22Rv1 (cell line): ENCODE measurements around the gene COX7B2.

ENCODE experiments used
- H3K27ac ChIP-seq: fragments of 450-650 bp; 2 replicates; pipeline ENCODE4 v1.5.1; 2017
- ZFX ChIP-seq: fragments of 450-650 bp; IDR thresholded peaks from 2 replicates; pipeline ENCODE4 v1.6.1; 2017; ENCODE audit warnings: antibody characterized with exemption, borderline replicate concordance
- TF ChIP-seq, protein P1 (sequence below): fragments of 450-650 bp; IDR thresholded peaks from 2 replicates; pipeline ENCODE4 v1.5.1; 2017; ENCODE audit warnings: mild to moderate bottlenecking

COX7B2 gene

DNA sequence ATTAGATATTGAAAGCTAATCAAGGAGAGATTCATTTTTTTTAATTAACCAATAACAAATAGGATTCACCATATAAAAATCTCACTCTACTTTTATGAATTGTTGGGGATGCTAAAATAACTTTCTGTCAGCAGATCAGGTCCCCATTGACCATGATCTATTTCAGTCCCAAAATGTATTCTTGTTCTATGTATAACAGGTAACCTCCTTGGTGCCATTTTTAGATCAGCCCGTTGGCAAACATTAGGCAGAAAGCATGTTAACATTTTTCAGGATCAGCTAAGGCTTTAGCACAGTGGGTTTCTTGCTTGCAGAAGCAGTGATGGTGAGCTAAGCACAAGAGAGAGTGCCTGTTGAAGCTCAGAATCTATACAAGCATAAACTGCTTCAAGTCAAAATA is 40.8 kb upstream of the COX7B2 start:
- TF ChIP-seq, protein P1, sequence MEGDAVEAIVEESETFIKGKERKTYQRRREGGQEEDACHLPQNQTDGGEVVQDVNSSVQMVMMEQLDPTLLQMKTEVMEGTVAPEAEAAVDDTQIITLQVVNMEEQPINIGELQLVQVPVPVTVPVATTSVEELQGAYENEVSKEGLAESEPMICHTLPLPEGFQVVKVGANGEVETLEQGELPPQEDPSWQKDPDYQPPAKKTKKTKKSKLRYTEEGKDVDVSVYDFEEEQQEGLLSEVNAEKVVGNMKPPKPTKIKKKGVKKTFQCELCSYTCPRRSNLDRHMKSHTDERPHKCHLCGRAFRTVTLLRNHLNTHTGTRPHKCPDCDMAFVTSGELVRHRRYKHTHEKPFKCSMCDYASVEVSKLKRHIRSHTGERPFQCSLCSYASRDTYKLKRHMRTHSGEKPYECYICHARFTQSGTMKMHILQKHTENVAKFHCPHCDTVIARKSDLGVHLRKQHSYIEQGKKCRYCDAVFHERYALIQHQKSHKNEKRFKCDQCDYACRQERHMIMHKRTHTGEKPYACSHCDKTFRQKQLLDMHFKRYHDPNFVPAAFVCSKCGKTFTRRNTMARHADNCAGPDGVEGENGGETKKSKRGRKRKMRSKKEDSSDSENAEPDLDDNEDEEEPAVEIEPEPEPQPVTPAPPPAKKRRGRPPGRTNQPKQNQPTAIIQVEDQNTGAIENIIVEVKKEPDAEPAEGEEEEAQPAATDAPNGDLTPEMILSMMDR, result no peak
- no peak for TF ChIP-seq ZFX

DNA sequence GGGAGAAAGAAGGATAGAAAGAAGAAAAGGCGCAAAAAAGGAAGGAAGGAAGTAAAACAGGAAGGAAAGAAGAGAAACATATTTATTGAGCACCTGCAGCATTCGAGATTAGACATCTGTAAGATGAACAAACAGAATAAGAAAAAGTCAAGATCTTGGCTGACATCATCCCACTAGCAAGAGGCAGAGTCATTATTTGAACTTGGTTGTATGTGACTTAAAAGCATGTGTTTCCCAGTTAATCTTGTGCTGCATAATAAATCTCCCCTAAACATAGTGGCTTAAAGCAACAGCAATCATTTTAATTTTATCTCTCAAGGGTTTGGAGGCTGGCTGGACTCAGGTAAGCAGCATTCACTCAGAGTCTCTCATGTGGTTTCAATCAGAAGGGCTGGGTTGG is 38.5 kb upstream of the COX7B2 start:
- no peak for TF ChIP-seq ZFX
- TF ChIP-seq, protein P1, result no peak

More for the DNA sequence above, 40.8 kb upstream of the COX7B2 start:
- no peak overlapping the region for H3K27ac ChIP-seq

DNA sequence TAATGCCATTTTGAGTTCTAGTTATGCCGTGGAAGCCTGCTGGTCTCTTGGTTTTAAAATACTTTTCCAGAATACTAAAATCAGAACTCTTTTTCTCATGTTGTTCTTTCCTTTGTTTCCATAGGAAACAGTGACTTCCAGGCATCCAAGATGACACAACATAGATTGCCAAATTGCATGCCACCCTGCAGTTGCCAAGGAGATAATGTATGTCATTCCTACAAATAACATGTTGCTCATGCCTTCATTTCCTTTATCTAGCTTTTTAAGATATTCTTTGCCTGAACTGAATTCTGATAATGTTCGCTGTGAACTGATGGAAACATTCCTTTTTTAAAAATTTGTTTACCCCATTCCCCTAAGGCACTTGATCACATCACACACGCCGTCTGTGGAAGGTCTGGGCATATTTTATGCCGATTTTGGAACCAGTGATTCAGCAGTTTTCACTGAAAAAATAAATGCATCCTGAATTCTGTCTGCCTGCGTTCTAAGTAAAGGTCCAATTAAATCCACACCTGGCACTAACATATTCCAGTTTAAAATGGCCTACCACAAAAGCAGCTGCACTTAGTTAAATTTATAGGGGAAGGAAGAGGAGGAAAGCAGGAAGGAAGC is 38.0 kb upstream of the COX7B2 start:
- no peak overlapping the region for H3K27ac ChIP-seq
- no peak for TF ChIP-seq ZFX
- TF ChIP-seq, protein P1, result no peak

More for the DNA sequence above, 38.5 kb upstream of the COX7B2 start:
- no peak overlapping the region for H3K27ac ChIP-seq

DNA sequence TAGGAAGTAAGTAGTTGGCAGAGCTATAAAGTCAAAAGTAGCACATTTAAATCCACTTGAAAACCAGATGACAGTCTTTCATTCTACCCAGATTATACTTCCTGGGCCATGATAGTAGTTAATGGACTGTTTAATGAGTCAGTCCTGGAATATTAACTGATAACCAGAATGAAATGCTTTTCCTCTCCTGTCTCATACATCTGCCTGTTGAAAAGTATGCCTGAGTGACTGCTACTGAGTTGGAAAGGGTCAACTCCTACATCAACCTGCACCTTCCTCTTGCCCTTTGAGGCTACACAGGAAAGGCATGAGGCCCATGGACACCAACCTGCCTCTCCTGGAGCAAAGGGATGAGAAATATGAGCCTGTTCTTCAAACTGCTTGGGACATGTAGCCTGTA is 36.0 kb upstream of the COX7B2 start:
- TF ChIP-seq ZFX, result no peak
- TF ChIP-seq, protein P1, result no peak
- H3K27ac ChIP-seq, result no peak overlapping the region

DNA sequence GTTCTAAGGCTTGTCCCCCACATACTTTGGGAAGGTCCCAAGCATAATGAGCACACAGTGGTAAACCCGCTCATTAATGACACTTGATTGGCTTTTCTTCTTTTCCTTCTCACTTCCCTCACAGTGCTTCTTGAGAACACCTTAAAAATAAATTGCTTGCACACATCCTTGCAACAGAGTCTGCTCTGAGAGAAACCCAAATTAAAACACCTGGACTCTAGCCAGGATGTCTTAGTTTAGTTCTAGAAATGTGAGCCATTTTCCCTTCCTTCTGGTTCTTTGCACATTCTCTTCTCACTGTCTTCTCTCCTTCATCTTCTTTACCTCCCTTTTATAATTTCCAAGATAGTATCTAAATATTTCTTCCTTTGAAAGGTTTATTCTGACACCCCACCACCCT is 35.3 kb upstream of the COX7B2 start:
- TF ChIP-seq, protein P1, result no peak
- no peak for TF ChIP-seq ZFX
- no peak overlapping the region for H3K27ac ChIP-seq

DNA sequence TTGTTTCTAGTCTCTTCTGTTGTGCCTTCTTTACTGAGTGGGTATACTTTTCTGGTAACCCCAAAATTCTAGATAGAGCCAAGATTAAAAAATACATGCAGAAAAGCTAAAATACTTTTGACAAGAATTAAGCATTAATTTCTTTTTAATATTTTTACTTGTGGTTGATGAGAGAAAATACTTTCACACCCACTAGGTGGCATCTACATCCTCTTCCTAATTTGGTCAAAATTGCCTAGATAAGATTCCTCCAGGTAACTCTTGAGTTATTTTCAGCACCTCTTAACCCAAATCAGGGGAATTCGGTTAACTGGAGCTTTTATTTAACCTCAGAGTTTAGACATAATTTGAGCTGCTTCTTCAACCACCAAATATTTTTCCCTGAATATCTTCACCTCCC is 28.4 kb upstream of the COX7B2 start:
- TF ChIP-seq, protein P1, result peak; percentile 43
- TF ChIP-seq ZFX, result no peak
- H3K27ac ChIP-seq, result no peak overlapping the region

DNA sequence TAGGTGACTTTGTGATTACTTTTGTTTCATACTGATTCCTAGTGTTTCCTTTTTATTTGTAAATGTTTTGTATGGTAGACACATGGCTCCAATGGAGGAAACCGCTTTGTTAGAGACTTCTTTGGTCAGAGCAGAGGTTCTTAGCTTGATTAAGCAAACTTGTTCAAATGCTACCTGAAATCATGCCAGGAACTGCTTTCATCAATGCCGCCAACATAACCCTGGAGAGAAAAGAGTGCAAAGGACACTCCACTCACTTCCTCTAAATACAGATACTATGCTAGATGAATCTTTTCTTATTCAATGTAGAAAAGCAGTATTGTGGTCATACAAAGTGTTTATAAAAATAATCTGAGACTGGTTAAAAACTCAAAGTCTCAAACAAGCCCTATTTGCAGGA is 25.7 kb upstream of the COX7B2 start:
- no peak for TF ChIP-seq ZFX
- TF ChIP-seq, protein P1, result no peak
- no peak overlapping the region for H3K27ac ChIP-seq
